WTC11 (cell line): ENCODE data around the gene ASPN. TPM values are rescaled to one million over a fixed set of nuclear protein-coding genes. Genes with fewer than 3 reads are reported as not detected.

Experiments used
- ATAC-seq: fragments of 200-7000 bp; cut with Tn5 transposase; 2 replicates; pipeline ENCODE4 v1.10.0; 2021; ENCODE audit warnings: mild to moderate bottlenecking, moderate library complexity
- CTCF ChIA-PET: fragments of 300-600 bp; sonication (Branson Sonifier 250); formaldehyde crosslinking; loops from one replicate; lab custom pipeline; 2021; ENCODE audit warnings: antibody characterized with exemption; lab: Charles Lee
- POLR2A ChIA-PET: fragments of 350-600 bp; sonication (Branson Sonifier 250); formaldehyde crosslinking; loops from one replicate; lab custom pipeline; 2021; ENCODE audit warnings: antibody characterized with exemption; lab: Charles Lee
- DNase-seq: peaks from one replicate; pipeline ENCODE4 v3.0.0; 2021; ENCODE audit warnings: low spot score
- H3K27ac Mint-ChIP-seq: 2 replicates; pipeline ENCODE4 v1.8.0; 2021; ENCODE audit warnings: mixed read lengths
- H3K27me3 Mint-ChIP-seq: 2 replicates; pipeline ENCODE4 v1.8.0; 2021; ENCODE audit warnings: low read depth, mild to moderate bottlenecking, moderate library complexity, mixed read lengths
- H3K36me3 Mint-ChIP-seq: 2 replicates; pipeline ENCODE4 v1.8.0; 2021; ENCODE audit warnings: mixed read lengths
- H3K4me1 Mint-ChIP-seq: 2 replicates; pipeline ENCODE4 v1.8.0; 2022; ENCODE audit warnings: mixed read lengths
- H3K4me3 Mint-ChIP-seq: 2 replicates; pipeline ENCODE4 v1.8.0; 2021; ENCODE audit warnings: mild to moderate bottlenecking, moderate library complexity, mixed read lengths
- H3K9me3 Mint-ChIP-seq: 2 replicates; pipeline ENCODE4 v1.8.0; 2021; ENCODE audit warnings: mixed read lengths
- EMX1 ChIP-seq: fragments of 250-450 bp; sonication (Bioruptor Pico); IDR thresholded peaks from 2 replicates; pipeline ENCODE4 v1.8.0; 2021; ENCODE audit warnings: mild to moderate bottlenecking
- GTF2I ChIP-seq: fragments of 250-450 bp; sonication (Bioruptor Pico); conservative IDR thresholded peaks from 2 replicates; pipeline ENCODE4 v1.4.0; 2021; ENCODE audit warnings: mild to moderate bottlenecking
- JAZF1 ChIP-seq: fragments of 250-450 bp; sonication (Bioruptor Pico); IDR thresholded peaks from 2 replicates; pipeline ENCODE4 v1.9.0; 2021; ENCODE audit warnings: moderate library complexity, mild to moderate bottlenecking, inconsistent platforms
- MXD4 ChIP-seq: fragments of 250-450 bp; sonication (Bioruptor Pico); IDR thresholded peaks from 2 replicates; pipeline ENCODE4 v1.8.0; 2021; ENCODE audit warnings: mild to moderate bottlenecking, moderate library complexity, borderline replicate concordance
- MYBL2 ChIP-seq: sonication (generic); formaldehyde crosslinking; IDR thresholded peaks from 2 replicates; pipeline ENCODE4 v1.8.1; 2023; ENCODE audit warnings: mild to moderate bottlenecking, moderate library complexity, missing genetic modification reagents
- NR2C2 ChIP-seq: sonication (generic); formaldehyde crosslinking; IDR thresholded peaks from 2 replicates; pipeline ENCODE4 v1.8.0; 2022; ENCODE audit warnings: mild to moderate bottlenecking, missing genetic modification reagents
- OVOL2 ChIP-seq: fragments of 250-450 bp; sonication (Bioruptor Pico); IDR thresholded peaks from 2 replicates; pipeline ENCODE4 v1.9.0; 2021; ENCODE audit warnings: mild to moderate bottlenecking, borderline replicate concordance
- PRRX2 ChIP-seq: fragments of 250-450 bp; sonication (Bioruptor Pico); IDR thresholded peaks from 2 replicates; pipeline ENCODE4 v1.8.0; 2021; ENCODE audit warnings: mild to moderate bottlenecking
- SMAD4 ChIP-seq: sonication (generic); formaldehyde crosslinking; IDR thresholded peaks from 2 replicates; pipeline ENCODE4 v1.8.0; 2022; ENCODE audit warnings: mild to moderate bottlenecking, missing genetic modification reagents
- ZBTB21 ChIP-seq: sonication (generic); formaldehyde crosslinking; IDR thresholded peaks from 2 replicates; pipeline ENCODE4 v1.8.1; 2023; ENCODE audit warnings: mild to moderate bottlenecking, missing genetic modification reagents, borderline replicate concordance
- ZNF232 ChIP-seq: sonication (generic); formaldehyde crosslinking; IDR thresholded peaks from 2 replicates; pipeline ENCODE4 v1.8.0; 2022; ENCODE audit warnings: mild to moderate bottlenecking, missing genetic modification reagents
- ZNF263 ChIP-seq: sonication (generic); formaldehyde crosslinking; IDR thresholded peaks from 2 replicates; pipeline ENCODE4 v1.8.1; 2022; ENCODE audit warnings: low read depth, mild to moderate bottlenecking, moderate library complexity, missing genetic modification reagents
- ZNF396 ChIP-seq: fragments of 250-450 bp; sonication (Bioruptor Pico); IDR thresholded peaks from 2 replicates; pipeline ENCODE4 v1.8.0; 2021; ENCODE audit warnings: mild to moderate bottlenecking, moderate library complexity, borderline replicate concordance
- total RNA-seq: library from RNA; stranded (reverse); gene quantifications from 3 replicates; pipeline ENCODE4 v1.2.3, GENCODE V29; 2021
- TF ChIP-seq, protein P1 (sequence below): sonication (generic); formaldehyde crosslinking; IDR thresholded peaks from 2 replicates; pipeline ENCODE4 v1.8.0; 2022; ENCODE audit warnings: missing genetic modification reagents
- TF ChIP-seq, protein P2 (sequence below): sonication (generic); formaldehyde crosslinking; IDR thresholded peaks from 2 replicates; pipeline ENCODE4 v1.8.1; 2022; ENCODE audit warnings: missing genetic modification reagents, borderline replicate concordance
- TF ChIP-seq, protein P3 (sequence below): fragments of 250-450 bp; sonication (Bioruptor Pico); IDR thresholded peaks from 2 replicates; pipeline ENCODE4 v1.9.0; 2021; ENCODE audit warnings: mild to moderate bottlenecking
- TF ChIP-seq, protein P4 (sequence below): sonication (generic); formaldehyde crosslinking; IDR thresholded peaks from 2 replicates; pipeline ENCODE4 v1.8.0; 2023; ENCODE audit warnings: missing genetic modification reagents, mild to moderate bottlenecking, borderline replicate concordance
- TF ChIP-seq, protein P5 (sequence below): fragments of 250-450 bp; sonication (Bioruptor Pico); IDR thresholded peaks from 2 replicates; pipeline ENCODE4 v1.8.0; 2021; ENCODE audit warnings: mild to moderate bottlenecking
- TF ChIP-seq, protein P6 (sequence below): sonication (generic); formaldehyde crosslinking; IDR thresholded peaks from 2 replicates; pipeline ENCODE4 v1.8.0; 2022; ENCODE audit warnings: mild to moderate bottlenecking, missing genetic modification reagents
- TF ChIP-seq, protein P7 (sequence below): sonication (generic); formaldehyde crosslinking; IDR thresholded peaks from 2 replicates; pipeline ENCODE4 v1.8.1; 2023; ENCODE audit warnings: mild to moderate bottlenecking, missing genetic modification reagents, borderline replicate concordance

The ASPN gene
- total RNA-seq, 1 experiment from 2014 or later, result not detected

DNA sequence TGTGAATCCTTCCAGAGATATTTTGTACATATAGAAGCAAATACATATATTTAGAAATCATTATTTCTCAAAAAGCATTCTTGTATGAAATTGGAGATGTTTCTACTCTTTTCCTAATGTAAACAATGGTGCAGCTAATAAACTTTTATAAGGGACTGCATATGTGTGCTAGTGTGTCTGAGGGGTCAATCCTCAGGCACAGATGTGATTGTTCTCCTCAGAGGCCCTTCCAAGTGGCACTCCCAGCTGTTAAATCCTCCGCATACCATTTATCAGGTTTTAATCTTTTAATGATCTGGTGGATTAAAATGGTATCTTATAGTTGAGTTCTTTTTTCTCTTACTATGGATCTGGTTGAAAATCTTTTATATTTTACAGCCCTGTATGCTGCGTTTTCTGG is 52.5 kb downstream of the ASPN start:
- Mint-ChIP-seq H3K27ac (no peak overlapping the region), H3K27me3 (no peaks in the 10 kb centered on the region), H3K4me1 (no peaks in the 10 kb centered on the region), H3K9me3 (no peaks in the 10 kb centered on the region), H3K4me3 (no peak overlapping the region), H3K36me3 (no peaks in the 10 kb centered on the region; the same call in 1 of the 2 replicates)
- DNase-seq (no peak), ATAC-seq (no peak)
- CTCF ChIA-PET, result no interaction called here
- POLR2A ChIA-PET, result no interaction called here
- TF ChIP-seq, protein P1, sequence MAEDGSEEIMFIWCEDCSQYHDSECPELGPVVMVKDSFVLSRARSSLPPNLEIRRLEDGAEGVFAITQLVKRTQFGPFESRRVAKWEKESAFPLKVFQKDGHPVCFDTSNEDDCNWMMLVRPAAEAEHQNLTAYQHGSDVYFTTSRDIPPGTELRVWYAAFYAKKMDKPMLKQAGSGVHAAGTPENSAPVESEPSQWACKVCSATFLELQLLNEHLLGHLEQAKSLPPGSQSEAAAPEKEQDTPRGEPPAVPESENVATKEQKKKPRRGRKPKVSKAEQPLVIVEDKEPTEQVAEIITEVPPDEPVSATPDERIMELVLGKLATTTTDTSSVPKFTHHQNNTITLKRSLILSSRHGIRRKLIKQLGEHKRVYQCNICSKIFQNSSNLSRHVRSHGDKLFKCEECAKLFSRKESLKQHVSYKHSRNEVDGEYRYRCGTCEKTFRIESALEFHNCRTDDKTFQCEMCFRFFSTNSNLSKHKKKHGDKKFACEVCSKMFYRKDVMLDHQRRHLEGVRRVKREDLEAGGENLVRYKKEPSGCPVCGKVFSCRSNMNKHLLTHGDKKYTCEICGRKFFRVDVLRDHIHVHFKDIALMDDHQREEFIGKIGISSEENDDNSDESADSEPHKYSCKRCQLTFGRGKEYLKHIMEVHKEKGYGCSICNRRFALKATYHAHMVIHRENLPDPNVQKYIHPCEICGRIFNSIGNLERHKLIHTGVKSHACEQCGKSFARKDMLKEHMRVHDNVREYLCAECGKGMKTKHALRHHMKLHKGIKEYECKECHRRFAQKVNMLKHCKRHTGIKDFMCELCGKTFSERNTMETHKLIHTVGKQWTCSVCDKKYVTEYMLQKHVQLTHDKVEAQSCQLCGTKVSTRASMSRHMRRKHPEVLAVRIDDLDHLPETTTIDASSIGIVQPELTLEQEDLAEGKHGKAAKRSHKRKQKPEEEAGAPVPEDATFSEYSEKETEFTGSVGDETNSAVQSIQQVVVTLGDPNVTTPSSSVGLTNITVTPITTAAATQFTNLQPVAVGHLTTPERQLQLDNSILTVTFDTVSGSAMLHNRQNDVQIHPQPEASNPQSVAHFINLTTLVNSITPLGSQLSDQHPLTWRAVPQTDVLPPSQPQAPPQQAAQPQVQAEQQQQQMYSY (CRISPR knock-in tag), result no peak
- TF ChIP-seq OVOL2 (no peak), NR2C2 (CRISPR knock-in tag) (no peak), PRRX2 (CRISPR knock-in tag) (no peak), MYBL2 (CRISPR knock-in tag) (no peak), MXD4 (CRISPR knock-in tag) (no peak), SMAD4 (no peak), JAZF1 (no peak), ZNF232 (CRISPR knock-in tag) (no peak), ZNF396 (CRISPR knock-in tag) (no peak), GTF2I (no peak), ZNF263 (CRISPR knock-in tag) (no peak), ZBTB21 (no peak), EMX1 (CRISPR knock-in tag) (no peak)
- TF ChIP-seq, protein P2, sequence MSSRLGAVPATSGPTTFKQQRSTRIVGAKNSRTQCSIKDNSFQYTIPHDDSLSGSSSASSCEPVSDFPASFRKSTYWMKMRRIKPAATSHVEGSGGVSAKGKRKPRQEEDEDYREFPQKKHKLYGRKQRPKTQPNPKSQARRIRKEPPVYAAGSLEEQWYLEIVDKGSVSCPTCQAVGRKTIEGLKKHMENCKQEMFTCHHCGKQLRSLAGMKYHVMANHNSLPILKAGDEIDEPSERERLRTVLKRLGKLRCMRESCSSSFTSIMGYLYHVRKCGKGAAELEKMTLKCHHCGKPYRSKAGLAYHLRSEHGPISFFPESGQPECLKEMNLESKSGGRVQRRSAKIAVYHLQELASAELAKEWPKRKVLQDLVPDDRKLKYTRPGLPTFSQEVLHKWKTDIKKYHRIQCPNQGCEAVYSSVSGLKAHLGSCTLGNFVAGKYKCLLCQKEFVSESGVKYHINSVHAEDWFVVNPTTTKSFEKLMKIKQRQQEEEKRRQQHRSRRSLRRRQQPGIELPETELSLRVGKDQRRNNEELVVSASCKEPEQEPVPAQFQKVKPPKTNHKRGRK, result no peak
- TF ChIP-seq, protein P3, sequence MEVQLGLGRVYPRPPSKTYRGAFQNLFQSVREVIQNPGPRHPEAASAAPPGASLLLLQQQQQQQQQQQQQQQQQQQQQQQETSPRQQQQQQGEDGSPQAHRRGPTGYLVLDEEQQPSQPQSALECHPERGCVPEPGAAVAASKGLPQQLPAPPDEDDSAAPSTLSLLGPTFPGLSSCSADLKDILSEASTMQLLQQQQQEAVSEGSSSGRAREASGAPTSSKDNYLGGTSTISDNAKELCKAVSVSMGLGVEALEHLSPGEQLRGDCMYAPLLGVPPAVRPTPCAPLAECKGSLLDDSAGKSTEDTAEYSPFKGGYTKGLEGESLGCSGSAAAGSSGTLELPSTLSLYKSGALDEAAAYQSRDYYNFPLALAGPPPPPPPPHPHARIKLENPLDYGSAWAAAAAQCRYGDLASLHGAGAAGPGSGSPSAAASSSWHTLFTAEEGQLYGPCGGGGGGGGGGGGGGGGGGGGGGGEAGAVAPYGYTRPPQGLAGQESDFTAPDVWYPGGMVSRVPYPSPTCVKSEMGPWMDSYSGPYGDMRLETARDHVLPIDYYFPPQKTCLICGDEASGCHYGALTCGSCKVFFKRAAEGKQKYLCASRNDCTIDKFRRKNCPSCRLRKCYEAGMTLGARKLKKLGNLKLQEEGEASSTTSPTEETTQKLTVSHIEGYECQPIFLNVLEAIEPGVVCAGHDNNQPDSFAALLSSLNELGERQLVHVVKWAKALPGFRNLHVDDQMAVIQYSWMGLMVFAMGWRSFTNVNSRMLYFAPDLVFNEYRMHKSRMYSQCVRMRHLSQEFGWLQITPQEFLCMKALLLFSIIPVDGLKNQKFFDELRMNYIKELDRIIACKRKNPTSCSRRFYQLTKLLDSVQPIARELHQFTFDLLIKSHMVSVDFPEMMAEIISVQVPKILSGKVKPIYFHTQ (CRISPR knock-in tag), result no peak
- TF ChIP-seq, protein P4, sequence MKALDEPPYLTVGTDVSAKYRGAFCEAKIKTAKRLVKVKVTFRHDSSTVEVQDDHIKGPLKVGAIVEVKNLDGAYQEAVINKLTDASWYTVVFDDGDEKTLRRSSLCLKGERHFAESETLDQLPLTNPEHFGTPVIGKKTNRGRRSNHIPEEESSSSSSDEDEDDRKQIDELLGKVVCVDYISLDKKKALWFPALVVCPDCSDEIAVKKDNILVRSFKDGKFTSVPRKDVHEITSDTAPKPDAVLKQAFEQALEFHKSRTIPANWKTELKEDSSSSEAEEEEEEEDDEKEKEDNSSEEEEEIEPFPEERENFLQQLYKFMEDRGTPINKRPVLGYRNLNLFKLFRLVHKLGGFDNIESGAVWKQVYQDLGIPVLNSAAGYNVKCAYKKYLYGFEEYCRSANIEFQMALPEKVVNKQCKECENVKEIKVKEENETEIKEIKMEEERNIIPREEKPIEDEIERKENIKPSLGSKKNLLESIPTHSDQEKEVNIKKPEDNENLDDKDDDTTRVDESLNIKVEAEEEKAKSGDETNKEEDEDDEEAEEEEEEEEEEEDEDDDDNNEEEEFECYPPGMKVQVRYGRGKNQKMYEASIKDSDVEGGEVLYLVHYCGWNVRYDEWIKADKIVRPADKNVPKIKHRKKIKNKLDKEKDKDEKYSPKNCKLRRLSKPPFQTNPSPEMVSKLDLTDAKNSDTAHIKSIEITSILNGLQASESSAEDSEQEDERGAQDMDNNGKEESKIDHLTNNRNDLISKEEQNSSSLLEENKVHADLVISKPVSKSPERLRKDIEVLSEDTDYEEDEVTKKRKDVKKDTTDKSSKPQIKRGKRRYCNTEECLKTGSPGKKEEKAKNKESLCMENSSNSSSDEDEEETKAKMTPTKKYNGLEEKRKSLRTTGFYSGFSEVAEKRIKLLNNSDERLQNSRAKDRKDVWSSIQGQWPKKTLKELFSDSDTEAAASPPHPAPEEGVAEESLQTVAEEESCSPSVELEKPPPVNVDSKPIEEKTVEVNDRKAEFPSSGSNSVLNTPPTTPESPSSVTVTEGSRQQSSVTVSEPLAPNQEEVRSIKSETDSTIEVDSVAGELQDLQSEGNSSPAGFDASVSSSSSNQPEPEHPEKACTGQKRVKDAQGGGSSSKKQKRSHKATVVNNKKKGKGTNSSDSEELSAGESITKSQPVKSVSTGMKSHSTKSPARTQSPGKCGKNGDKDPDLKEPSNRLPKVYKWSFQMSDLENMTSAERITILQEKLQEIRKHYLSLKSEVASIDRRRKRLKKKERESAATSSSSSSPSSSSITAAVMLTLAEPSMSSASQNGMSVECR (CRISPR knock-in tag), result no peak
- TF ChIP-seq, protein P5, sequence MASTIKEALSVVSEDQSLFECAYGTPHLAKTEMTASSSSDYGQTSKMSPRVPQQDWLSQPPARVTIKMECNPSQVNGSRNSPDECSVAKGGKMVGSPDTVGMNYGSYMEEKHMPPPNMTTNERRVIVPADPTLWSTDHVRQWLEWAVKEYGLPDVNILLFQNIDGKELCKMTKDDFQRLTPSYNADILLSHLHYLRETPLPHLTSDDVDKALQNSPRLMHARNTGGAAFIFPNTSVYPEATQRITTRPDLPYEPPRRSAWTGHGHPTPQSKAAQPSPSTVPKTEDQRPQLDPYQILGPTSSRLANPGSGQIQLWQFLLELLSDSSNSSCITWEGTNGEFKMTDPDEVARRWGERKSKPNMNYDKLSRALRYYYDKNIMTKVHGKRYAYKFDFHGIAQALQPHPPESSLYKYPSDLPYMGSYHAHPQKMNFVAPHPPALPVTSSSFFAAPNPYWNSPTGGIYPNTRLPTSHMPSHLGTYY (CRISPR knock-in tag), result no peak
- TF ChIP-seq, protein P6, sequence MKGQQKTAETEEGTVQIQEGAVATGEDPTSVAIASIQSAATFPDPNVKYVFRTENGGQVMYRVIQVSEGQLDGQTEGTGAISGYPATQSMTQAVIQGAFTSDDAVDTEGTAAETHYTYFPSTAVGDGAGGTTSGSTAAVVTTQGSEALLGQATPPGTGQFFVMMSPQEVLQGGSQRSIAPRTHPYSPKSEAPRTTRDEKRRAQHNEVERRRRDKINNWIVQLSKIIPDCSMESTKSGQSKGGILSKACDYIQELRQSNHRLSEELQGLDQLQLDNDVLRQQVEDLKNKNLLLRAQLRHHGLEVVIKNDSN (CRISPR knock-in tag), result no peak
- TF ChIP-seq, protein P7, sequence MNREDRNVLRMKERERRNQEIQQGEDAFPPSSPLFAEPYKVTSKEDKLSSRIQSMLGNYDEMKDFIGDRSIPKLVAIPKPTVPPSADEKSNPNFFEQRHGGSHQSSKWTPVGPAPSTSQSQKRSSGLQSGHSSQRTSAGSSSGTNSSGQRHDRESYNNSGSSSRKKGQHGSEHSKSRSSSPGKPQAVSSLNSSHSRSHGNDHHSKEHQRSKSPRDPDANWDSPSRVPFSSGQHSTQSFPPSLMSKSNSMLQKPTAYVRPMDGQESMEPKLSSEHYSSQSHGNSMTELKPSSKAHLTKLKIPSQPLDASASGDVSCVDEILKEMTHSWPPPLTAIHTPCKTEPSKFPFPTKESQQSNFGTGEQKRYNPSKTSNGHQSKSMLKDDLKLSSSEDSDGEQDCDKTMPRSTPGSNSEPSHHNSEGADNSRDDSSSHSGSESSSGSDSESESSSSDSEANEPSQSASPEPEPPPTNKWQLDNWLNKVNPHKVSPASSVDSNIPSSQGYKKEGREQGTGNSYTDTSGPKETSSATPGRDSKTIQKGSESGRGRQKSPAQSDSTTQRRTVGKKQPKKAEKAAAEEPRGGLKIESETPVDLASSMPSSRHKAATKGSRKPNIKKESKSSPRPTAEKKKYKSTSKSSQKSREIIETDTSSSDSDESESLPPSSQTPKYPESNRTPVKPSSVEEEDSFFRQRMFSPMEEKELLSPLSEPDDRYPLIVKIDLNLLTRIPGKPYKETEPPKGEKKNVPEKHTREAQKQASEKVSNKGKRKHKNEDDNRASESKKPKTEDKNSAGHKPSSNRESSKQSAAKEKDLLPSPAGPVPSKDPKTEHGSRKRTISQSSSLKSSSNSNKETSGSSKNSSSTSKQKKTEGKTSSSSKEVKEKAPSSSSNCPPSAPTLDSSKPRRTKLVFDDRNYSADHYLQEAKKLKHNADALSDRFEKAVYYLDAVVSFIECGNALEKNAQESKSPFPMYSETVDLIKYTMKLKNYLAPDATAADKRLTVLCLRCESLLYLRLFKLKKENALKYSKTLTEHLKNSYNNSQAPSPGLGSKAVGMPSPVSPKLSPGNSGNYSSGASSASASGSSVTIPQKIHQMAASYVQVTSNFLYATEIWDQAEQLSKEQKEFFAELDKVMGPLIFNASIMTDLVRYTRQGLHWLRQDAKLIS (CRISPR knock-in tag), result no peak
